Activated CD8-positive, alpha-beta T cell treated with anti-CD3 and anti-CD28 coated beads, Interleukin-2, amount 10 ng/mL, durations not matched to agents 7 days and 5 days (primary cell): Measurements from ENCODE around the gene ZNF641. TPM values are rescaled to one million over a fixed set of nuclear protein-coding genes. Genes with fewer than 3 reads are reported as not detected.

ENCODE experiments used
- ATAC-seq: fragments of 150-1000 bp; cut with Tn5 transposase; one replicate; pipeline ENCODE4 v1.10.0; 2021; ENCODE audit warnings: moderate library complexity
- CTCF ChIA-PET: fragments of 350-600 bp; sonication (Branson Sonifier 250); formaldehyde crosslinking; loops from one replicate; lab custom pipeline; 2021; ENCODE audit warnings: antibody characterized with exemption; lab: Charles Lee
- POLR2A ChIA-PET: fragments of 350-600 bp; sonication (Branson Sonifier 250); formaldehyde crosslinking; loops from one replicate; lab custom pipeline; 2021; ENCODE audit warnings: antibody characterized with exemption; lab: Charles Lee
- DNase-seq: peaks from one replicate; pipeline ENCODE4 v3.0.0-alpha.2; 2020
- H3K27ac Mint-ChIP-seq: one replicate; pipeline ENCODE4 v1.8.0; 2021; ENCODE audit warnings: mild to moderate bottlenecking, mixed read lengths
- H3K27me3 Mint-ChIP-seq: one replicate; pipeline ENCODE4 v1.8.0; 2021; ENCODE audit warnings: low read depth, mixed read lengths
- H3K36me3 Mint-ChIP-seq: one replicate; pipeline ENCODE4 v1.8.0; 2021; ENCODE audit warnings: low read depth, mixed read lengths
- H3K4me1 Mint-ChIP-seq: one replicate; pipeline ENCODE4 v1.8.0; 2021; ENCODE audit warnings: low read depth, mixed read lengths
- H3K4me3 Mint-ChIP-seq: one replicate; pipeline ENCODE4 v1.8.0; 2021; ENCODE audit warnings: mild to moderate bottlenecking, mixed read lengths
- H3K9me3 Mint-ChIP-seq: one replicate; pipeline ENCODE4 v1.8.0; 2022; ENCODE audit warnings: mixed read lengths; ENCODE audit not compliant: insufficient read depth
- total RNA-seq, 2 experiments: library from RNA; stranded (reverse); gene quantifications; one replicate each; pipeline ENCODE4 v1.2.3, GENCODE V29; 2021

Gene ZNF641
- 10 to 100 TPM; 10.6 to 14.1 TPM for total RNA-seq

- POLR2A ChIA-PET: interaction anchor here (0.6 to 0.7 kb wide), 2 partner anchors 168 to 501 kb away, joined by 3 read pairs; no protein-coding TSS in a partner anchor
- Mint-ChIP-seq H3K36me3 (peaks cover 31% of the 10 kb centered on the region), H3K9me3 (no peaks in the 10 kb centered on the region), H3K4me3 (peak within 1 kb of the TSS; percentile 93), H3K27ac (peak within 1 kb of the TSS; percentile 92), H3K4me1 (peaks cover 20% of the 10 kb centered on the region), H3K27me3 (peaks cover 3% of the 10 kb centered on the region)
- CTCF ChIA-PET: interaction anchor here (0.7 to 1.2 kb wide), 3 partner anchors 9 to 150 kb away, joined by 3 read pairs; no protein-coding TSS in a partner anchor
- peak; percentile 93 for ATAC-seq
- DNase-seq: peak; percentile 80
Measured at GRCh38 chr12:48350249-48351021, at the start of gene ZNF641. Gene ZNF641, minus strand, starts transcription at chr12:48350919. Its CDS starts 2,829 bp downstream, at chr12:48348090.

- no peaks in the 10 kb centered on the region for H3K4me1 Mint-ChIP-seq
- H3K27me3 Mint-ChIP-seq: peaks cover 20% of the 10 kb centered on the region
- ChIA-PET POLR2A (no interaction called here), CTCF (interaction anchor here (1.6 kb wide), 1 partner anchor 65 kb away, joined by 3 read pairs; no protein-coding TSS in a partner anchor)
- DNase-seq (no peak), ATAC-seq (no peak)
- H3K4me3 Mint-ChIP-seq: no peak overlapping the region
- H3K27ac Mint-ChIP-seq: no peak overlapping the region
- H3K9me3 Mint-ChIP-seq: no peaks in the 10 kb centered on the region
- H3K36me3 Mint-ChIP-seq: no peaks in the 10 kb centered on the region
Measured at GRCh38 chr12:48390026-48390425, 39.3 kb upstream of the ZNF641 start.

DNA sequence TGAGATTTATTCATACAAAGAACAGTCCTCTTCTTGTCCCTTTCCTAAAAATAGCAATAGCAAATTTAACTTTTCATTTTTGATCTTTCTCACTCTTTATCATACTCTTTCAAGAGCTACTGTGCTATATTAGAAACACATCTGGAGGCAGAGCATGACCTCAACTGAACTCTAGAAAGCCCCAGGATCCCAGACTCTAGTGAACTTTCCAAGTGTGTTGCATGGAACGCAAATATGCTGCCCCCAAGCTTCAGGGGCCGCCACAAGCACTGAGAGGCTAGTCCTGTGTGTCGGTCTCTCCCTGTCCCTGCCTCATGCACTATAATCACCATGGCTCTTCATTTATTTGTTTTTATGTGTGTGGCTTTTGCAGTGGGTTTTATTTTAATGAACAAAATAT is 38.7 kb upstream of the ZNF641 start:
- POLR2A ChIA-PET: no interaction called here
- Mint-ChIP-seq H3K27me3 (peaks cover 20% of the 10 kb centered on the region), H3K36me3 (no peaks in the 10 kb centered on the region), H3K9me3 (no peaks in the 10 kb centered on the region), H3K4me1 (no peaks in the 10 kb centered on the region), H3K27ac (no peak overlapping the region), H3K4me3 (no peak overlapping the region)
- ATAC-seq (no peak), DNase-seq (no peak)
- CTCF ChIA-PET: interaction anchor here (1.6 kb wide), 1 partner anchor 65 kb away, joined by 3 read pairs; no protein-coding TSS in a partner anchor

- Mint-ChIP-seq H3K36me3 (no peaks in the 10 kb centered on the region), H3K9me3 (no peaks in the 10 kb centered on the region), H3K27me3 (peaks cover 17% of the 10 kb centered on the region), H3K4me1 (no peaks in the 10 kb centered on the region), H3K4me3 (no peak overlapping the region), H3K27ac (no peak overlapping the region)
- CTCF ChIA-PET: no interaction called here
- DNase-seq: no peak
- POLR2A ChIA-PET: no interaction called here
- ATAC-seq: no peak
Measured at GRCh38 chr12:48388938-48389337, 38.2 kb upstream of the ZNF641 start.

DNA sequence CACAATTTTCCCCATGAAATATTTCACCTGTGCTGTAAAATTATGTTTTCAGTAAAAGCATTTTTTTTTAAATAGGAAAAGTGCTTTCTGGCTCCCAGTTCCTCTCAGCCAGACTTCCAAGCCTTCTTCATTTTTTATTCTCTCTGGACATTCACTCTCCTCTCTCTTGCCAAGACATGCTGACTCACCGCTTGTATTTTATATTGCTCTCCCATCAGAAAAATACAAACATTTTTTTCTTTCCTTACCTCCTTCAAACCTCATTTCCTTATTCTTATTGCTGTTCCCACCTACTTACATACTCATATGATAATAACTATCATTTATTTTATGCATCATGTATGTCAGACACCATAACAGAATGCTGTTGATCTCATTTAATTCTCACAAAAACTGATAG is 37.7 kb upstream of the ZNF641 start:
- CTCF ChIA-PET: no interaction called here
- Mint-ChIP-seq H3K9me3 (no peaks in the 10 kb centered on the region), H3K4me1 (no peaks in the 10 kb centered on the region), H3K36me3 (no peaks in the 10 kb centered on the region), H3K27me3 (peaks cover 16% of the 10 kb centered on the region), H3K4me3 (no peak overlapping the region), H3K27ac (no peak overlapping the region)
- DNase-seq (no peak), ATAC-seq (no peak)
- POLR2A ChIA-PET: no interaction called here

DNA sequence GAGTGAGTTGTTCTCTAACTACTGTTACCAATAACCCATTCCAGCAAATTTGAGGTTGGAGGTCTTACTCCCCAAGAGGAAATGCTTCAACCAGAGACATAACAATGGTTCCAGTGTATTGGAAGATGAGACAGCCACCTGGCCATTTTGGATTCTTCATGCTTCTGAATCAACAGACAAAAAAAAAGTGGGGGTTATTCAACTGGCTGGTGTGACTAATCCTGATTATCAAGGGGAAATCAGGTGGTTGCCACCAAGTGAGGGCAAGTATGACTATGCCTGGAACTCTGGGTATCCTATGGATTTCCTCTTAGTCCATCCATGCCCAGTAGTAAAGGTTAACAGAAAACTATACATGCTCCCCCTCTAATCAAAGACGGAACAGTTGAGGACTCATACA is 29.9 kb upstream of the ZNF641 start:
- H3K4me1 Mint-ChIP-seq: no peaks in the 10 kb centered on the region
- CTCF ChIA-PET: no interaction called here
- H3K36me3 Mint-ChIP-seq: no peaks in the 10 kb centered on the region
- no peak overlapping the region for H3K4me3 Mint-ChIP-seq
- no peak for DNase-seq
- H3K9me3 Mint-ChIP-seq: no peaks in the 10 kb centered on the region
- H3K27me3 Mint-ChIP-seq: peaks cover 10% of the 10 kb centered on the region
- no peak overlapping the region for H3K27ac Mint-ChIP-seq
- ATAC-seq: no peak
- POLR2A ChIA-PET: no interaction called here

- ChIA-PET CTCF (no interaction called here), POLR2A (no interaction called here)
- Mint-ChIP-seq H3K4me3 (no peak overlapping the region), H3K36me3 (no peaks in the 10 kb centered on the region), H3K27ac (no peak overlapping the region), H3K27me3 (peaks cover 10% of the 10 kb centered on the region), H3K4me1 (no peaks in the 10 kb centered on the region), H3K9me3 (no peaks in the 10 kb centered on the region)
- ATAC-seq (no peak), DNase-seq (no peak)
Measured at GRCh38 chr12:48379794-48380193, 29.1 kb upstream of the ZNF641 start.

DNA sequence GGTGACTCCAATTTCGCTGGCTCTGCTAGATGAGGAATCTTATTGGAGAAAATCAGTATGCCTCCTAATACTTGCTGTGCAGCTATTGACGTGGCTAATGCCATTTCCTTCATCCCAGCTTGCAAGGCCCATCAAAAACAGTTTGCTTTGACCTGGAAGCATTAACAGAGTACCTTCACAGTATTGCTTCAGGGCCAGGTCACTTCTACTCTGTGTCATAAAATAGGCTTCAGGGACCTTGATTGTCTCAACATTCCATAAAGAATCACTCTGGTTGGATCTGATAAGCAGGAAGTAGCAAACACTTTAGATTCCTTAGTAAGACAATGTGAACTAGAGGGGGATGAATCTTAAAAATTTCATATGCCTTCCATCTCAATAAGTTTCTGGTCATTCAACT is 26.9 kb upstream of the ZNF641 start:
- ChIA-PET CTCF (no interaction called here), POLR2A (no interaction called here)
- DNase-seq (no peak), ATAC-seq (no peak)
- H3K9me3 Mint-ChIP-seq: no peaks in the 10 kb centered on the region
- peaks cover 5% of the 10 kb centered on the region for H3K27me3 Mint-ChIP-seq
- no peak overlapping the region for H3K4me3 Mint-ChIP-seq
- H3K27ac Mint-ChIP-seq: no peak overlapping the region
- no peaks in the 10 kb centered on the region for H3K36me3 Mint-ChIP-seq
- H3K4me1 Mint-ChIP-seq: no peaks in the 10 kb centered on the region

GRCh38 chr12:48374164-48374563 is 23.4 kb upstream of the ZNF641 start:
- DNase-seq (no peak), ATAC-seq (no peak)
- H3K4me3 Mint-ChIP-seq: no peak overlapping the region
- CTCF ChIA-PET: no interaction called here
- no peak overlapping the region for H3K27ac Mint-ChIP-seq
- POLR2A ChIA-PET: no interaction called here
- no peaks in the 10 kb centered on the region for H3K4me1 Mint-ChIP-seq
- no peaks in the 10 kb centered on the region for H3K9me3 Mint-ChIP-seq
- peaks cover 5% of the 10 kb centered on the region for H3K27me3 Mint-ChIP-seq
- H3K36me3 Mint-ChIP-seq: no peaks in the 10 kb centered on the region

GRCh38 chr12:48366131-48366530 is 15.4 kb upstream of the ZNF641 start:
- Mint-ChIP-seq H3K4me1 (no peaks in the 10 kb centered on the region), H3K36me3 (no peaks in the 10 kb centered on the region), H3K27me3 (peaks cover 2% of the 10 kb centered on the region), H3K27ac (no peak overlapping the region), H3K4me3 (no peak overlapping the region), H3K9me3 (no peaks in the 10 kb centered on the region)
- DNase-seq: no peak
- no peak for ATAC-seq
- ChIA-PET CTCF (interaction anchor here (0.7 to 1.2 kb wide), 2 partner anchors 34 to 252 kb away, joined by 3 to 5 read pairs; no protein-coding TSS in a partner anchor), POLR2A (no interaction called here)

DNA sequence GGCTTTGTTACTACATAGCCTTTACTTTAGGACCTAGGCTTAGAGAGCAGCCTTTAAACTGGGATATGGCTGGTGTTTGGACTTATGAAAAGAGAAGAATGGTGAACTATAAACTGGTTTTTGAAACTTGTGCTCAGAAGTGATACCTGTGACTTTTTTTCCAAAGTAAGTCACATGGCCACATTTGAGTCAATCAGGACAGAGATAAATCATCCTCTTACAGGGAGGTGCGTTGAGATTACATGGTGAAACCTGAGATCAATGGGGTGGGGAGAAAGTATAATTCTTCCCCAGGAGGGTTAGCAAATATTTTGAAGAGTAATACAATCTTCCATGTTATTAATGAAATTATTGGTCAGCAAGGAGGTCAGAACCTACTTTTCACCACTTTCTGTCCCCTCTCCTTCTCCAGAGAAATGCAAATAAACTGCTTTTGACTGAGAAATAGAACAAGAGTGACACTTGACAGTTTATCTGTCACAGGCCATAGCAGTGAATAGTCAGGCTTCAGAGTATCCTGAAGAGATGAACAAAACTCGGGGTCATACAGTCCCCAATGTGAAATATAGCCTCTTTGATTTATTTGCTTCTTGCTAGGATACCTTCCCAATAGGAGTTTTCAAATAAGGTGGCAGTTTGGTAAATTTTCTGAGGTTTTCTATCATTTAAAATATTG is 11.1 kb upstream of the ZNF641 start:
- Mint-ChIP-seq H3K9me3 (no peaks in the 10 kb centered on the region), H3K27ac (no peak overlapping the region), H3K36me3 (no peaks in the 10 kb centered on the region), H3K27me3 (no peaks in the 10 kb centered on the region), H3K4me1 (no peaks in the 10 kb centered on the region), H3K4me3 (no peak overlapping the region)
- ATAC-seq: no peak
- ChIA-PET POLR2A (no interaction called here), CTCF (no interaction called here)
- no peak for DNase-seq

- ChIA-PET CTCF (no interaction called here), POLR2A (no interaction called here)
- no peaks in the 10 kb centered on the region for H3K9me3 Mint-ChIP-seq
- ATAC-seq (no peak), DNase-seq (no peak)
- no peaks in the 10 kb centered on the region for H3K27me3 Mint-ChIP-seq
- no peak overlapping the region for H3K4me3 Mint-ChIP-seq
- no peaks in the 10 kb centered on the region for H3K4me1 Mint-ChIP-seq
- no peaks in the 10 kb centered on the region for H3K36me3 Mint-ChIP-seq
- no peak overlapping the region for H3K27ac Mint-ChIP-seq
Measured at GRCh38 chr12:48358937-48359513, 8.3 kb upstream of the ZNF641 start.
